ENCODE data around the gene GREB1L. TPM values are rescaled to one million over a fixed set of nuclear protein-coding genes. Genes with fewer than 3 reads are reported as not detected.

The GREB1L gene
- total and polyA plus RNA-seq, 9 of the 15 experiments (the other 6 are each of a cell fraction or from before 2014, with no cell fraction given), result 0.03 TPM; not detected in 8

- H3K36me3 ChIP-seq (ENCODE audit: control insufficient read depth, insufficient read depth, low read length), result no peaks in the 10 kb centered on the region
- BruUV-seq (replicated peaks), result no TSS peak
- no peaks in the 10 kb centered on the region for H3K79me2 ChIP-seq (ENCODE audit: control insufficient read depth, insufficient read depth, low read length)
- H3K4me2 ChIP-seq (ENCODE audit: insufficient read depth, low read length), result no peak overlapping the region
- no peaks in the 10 kb centered on the region for H3K4me1 ChIP-seq (replicated peaks in 1 of 2; ENCODE audit: control insufficient read depth in 2 of 2, insufficient read depth in 2 of 2, low read length in 2 of 2)
- no peak overlapping the region for H3K27ac ChIP-seq (ENCODE audit: extremely low read depth, low read depth, low read length)
- intact Hi-C loops (cut with micrococcal nuclease) (loop anchor here (10.0 kb wide), 1 partner anchor 56 kb away; no protein-coding TSS in a partner anchor), in situ Hi-C loops (cut with MboI) (no loop called here)
- H3K9me3 ChIP-seq (replicated peaks; ENCODE audit: control insufficient read depth, insufficient read depth, low read depth, low read length), result no peaks in the 10 kb centered on the region
- H3K4me3 ChIP-seq, result no peak overlapping the region
- no peak overlapping the region for H2AFZ ChIP-seq (ENCODE audit: low read depth, low read length)
- FAIRE-seq (no peak), ATAC-seq (no peak), DNase-seq (ENCODE audit: extremely low read depth in 1 of 4, low spot score in 3 of 4) (no peak)
- H3K9ac ChIP-seq (ENCODE audit: insufficient read depth in 1 of 2, low read depth in 2 of 2, low read length in 2 of 2), result no peak overlapping the region
- no peaks in the 10 kb centered on the region for H4K20me1 ChIP-seq (replicated peaks; ENCODE audit: control insufficient read depth, insufficient read depth, low read length)
- WGBS (ENCODE audit: insufficient coverage, low coverage, missing lambda C conversion rate), result 4% methylated on average over 3 of the region's 3 CpGs
- ChIA-PET CTCF (ENCODE audit: low intra/inter-chr PET ratio) (no interaction called here), POLR2A (no interaction called here)
- no peaks in the 10 kb centered on the region for H3K27me3 ChIP-seq (ENCODE audit: control insufficient read depth in 2 of 2, insufficient read depth in 2 of 2, low read length in 2 of 2)
- no peaks in the 10 kb centered on the region for H3K9me1 ChIP-seq (ENCODE audit: control insufficient read depth, insufficient read depth, low read length)
- TF ChIP-seq ZNF311 (CRISPR knock-in tag; IDR thresholded peaks at IDR 0.05), result no peak
- TF ChIP-seq THRAP3 (IDR thresholded peaks at IDR 0.05; ENCODE audit: borderline replicate concordance), result no peak
- no peak for TF ChIP-seq ZNF507 (tag; conservative IDR thresholded peaks at IDR 0.05)
- TF ChIP-seq CHCHD3 (CRISPR knock-in tag; IDR thresholded peaks at IDR 0.05), result no peak
- TF ChIP-seq E2F5 (CRISPR knock-in tag; IDR thresholded peaks at IDR 0.05), result no peak
- TF ChIP-seq, protein P1, sequence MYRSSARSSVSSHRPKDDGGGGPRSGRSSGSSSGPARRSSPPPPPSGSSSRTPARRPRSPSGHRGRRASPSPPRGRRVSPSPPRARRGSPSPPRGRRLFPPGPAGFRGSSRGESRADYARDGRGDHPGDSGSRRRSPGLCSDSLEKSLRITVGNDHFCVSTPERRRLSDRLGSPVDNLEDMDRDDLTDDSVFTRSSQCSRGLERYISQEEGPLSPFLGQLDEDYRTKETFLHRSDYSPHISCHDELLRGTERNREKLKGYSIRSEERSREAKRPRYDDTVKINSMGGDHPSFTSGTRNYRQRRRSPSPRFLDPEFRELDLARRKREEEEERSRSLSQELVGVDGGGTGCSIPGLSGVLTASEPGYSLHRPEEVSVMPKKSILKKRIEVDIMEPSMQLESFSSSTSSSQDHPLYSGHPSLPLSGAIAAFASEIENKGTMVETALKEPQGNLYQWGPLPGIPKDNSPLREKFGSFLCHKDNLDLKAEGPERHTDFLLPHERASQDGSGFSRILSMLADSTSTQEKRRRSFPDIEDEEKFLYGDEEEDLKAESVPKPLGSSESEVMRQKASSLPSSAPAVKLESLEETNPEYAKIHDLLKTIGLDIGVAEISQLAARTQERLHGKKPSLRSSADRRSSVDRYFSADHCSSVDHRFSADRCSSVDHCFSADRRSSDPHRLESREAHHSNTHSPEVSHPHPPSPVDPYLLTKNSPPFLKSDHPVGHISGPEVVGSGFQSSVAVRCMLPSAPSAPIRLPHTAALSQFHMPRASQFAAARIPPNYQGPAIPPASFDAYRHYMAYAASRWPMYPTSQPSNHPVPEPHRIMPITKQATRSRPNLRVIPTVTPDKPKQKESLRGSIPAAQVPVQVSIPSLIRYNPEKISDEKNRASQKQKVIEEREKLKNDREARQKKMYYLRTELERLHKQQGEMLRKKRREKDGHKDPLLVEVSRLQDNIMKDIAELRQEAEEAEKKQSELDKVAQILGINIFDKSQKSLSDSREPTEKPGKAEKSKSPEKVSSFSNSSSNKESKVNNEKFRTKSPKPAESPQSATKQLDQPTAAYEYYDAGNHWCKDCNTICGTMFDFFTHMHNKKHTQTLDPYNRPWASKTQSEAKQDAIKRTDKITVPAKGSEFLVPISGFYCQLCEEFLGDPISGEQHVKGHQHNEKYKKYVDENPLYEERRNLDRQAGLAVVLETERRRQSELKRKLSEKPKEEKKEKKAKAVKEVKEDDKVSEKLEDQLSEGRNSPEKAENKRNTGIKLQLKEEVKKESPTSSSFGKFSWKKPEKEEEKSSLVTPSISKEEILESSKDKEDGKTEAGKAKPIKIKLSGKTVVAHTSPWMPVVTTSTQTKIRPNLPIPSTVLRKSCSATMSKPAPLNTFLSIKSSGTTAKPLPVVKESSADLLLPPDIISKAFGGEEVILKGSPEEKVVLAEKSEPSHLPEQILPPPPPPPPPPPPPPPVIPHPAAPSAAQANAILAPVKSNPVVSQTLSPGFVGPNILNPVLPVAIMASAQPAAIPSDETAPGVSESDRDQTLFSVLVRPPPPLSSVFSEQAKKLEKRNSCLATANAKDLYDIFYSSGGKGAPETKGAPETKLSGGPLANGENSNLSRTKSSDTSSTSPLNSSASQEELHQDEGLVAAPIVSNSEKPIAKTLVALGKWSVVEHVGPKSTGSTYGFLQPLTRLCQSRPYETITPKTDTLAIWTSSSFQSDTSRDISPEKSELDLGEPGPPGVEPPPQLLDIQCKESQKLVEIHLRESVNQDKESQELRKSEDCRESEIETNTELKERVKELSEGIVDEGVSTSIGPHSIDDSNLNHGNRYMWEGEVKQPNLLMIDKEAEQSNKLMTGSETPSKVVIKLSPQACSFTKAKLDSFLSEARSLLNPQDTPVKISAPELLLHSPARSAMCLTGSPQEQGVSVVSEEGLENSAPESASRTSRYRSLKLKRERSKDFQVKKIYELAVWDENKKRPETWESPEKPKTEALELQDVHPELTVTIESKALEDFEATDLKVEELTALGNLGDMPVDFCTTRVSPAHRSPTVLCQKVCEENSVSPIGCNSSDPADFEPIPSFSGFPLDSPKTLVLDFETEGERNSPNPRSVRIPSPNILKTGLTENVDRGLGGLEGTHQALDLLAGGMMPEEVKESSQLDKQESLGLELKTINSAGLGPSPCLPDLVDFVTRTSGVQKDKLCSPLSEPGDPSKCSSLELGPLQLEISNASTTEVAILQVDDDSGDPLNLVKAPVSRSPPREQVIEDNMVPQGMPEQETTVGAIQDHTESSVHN (IDR thresholded peaks at IDR 0.05; ENCODE audit: borderline replicate concordance in 1 of 2, low read depth in 1 of 2), result no peak
- no peak for TF ChIP-seq ZNF766 (CRISPR knock-in tag; conservative IDR thresholded peaks at IDR 0.05)
- no peak for TF ChIP-seq ZBTB17 (CRISPR knock-in tag; IDR thresholded peaks at IDR 0.05)
- no peak for TF ChIP-seq HOXB6 (CRISPR knock-in tag; IDR thresholded peaks at IDR 0.05; ENCODE audit: borderline replicate concordance)
- no peak for TF ChIP-seq ZNF583 (CRISPR knock-in tag; IDR thresholded peaks at IDR 0.05)
- TF ChIP-seq ZBTB26 (CRISPR knock-in tag; IDR thresholded peaks at IDR 0.05), result no peak
- no peak for TF ChIP-seq TBL1XR1 (IDR thresholded peaks at IDR 0.05; ENCODE audit: low read length in 2 of 2)
Measured at GRCh38 chr18:21270453-21270852, 28.4 kb downstream of the GREB1L start.
